ENCODE measurements around the gene RAB3IP.

RAB3IP gene

DNA sequence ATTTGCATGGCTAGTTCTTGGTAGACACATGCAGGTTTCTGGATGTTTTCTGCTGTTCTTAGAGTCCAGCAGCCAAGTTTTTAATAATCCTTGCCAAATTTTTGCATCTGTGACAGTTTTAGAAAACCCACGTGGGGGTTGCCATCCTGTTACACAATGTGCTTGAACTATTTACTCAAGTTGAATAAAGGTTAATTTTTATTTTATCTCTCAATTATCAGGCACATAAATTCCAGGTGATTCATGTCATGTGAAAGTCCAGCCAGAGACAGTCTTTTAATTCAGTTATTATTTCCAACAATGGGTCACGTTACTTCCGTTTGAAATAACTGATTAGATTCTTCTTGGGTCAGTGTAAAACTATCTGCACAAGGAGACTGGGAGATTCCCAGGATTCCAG lies 102.1 kb downstream of the RAB3IP start:
- no peak for TF ChIP-seq EZH2phosphoT487 (IDR thresholded peaks at IDR 0.05; ENCODE audit: borderline replicate concordance, low read length)
- TF ChIP-seq, protein P1, sequence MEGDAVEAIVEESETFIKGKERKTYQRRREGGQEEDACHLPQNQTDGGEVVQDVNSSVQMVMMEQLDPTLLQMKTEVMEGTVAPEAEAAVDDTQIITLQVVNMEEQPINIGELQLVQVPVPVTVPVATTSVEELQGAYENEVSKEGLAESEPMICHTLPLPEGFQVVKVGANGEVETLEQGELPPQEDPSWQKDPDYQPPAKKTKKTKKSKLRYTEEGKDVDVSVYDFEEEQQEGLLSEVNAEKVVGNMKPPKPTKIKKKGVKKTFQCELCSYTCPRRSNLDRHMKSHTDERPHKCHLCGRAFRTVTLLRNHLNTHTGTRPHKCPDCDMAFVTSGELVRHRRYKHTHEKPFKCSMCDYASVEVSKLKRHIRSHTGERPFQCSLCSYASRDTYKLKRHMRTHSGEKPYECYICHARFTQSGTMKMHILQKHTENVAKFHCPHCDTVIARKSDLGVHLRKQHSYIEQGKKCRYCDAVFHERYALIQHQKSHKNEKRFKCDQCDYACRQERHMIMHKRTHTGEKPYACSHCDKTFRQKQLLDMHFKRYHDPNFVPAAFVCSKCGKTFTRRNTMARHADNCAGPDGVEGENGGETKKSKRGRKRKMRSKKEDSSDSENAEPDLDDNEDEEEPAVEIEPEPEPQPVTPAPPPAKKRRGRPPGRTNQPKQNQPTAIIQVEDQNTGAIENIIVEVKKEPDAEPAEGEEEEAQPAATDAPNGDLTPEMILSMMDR (IDR thresholded peaks at IDR 0.05; ENCODE audit: low read depth, low read length, poor library complexity, severe bottlenecking), result no peak
- Histone ChIP-seq H3K9me3 (ENCODE audit: control insufficient read depth, insufficient read depth, low read length) (no peaks in the 10 kb centered on the region), H4K20me1 (ENCODE audit: control insufficient read depth, insufficient read depth, low read depth, low read length) (no peaks in the 10 kb centered on the region), H3K27me3 (ENCODE audit: control insufficient read depth, low read length) (peaks cover 5% of the 10 kb centered on the region; the same call in 1 of the 2 replicates), H3K4me1 (ENCODE audit: control insufficient read depth, low read length) (no peaks in the 10 kb centered on the region), H3K4me3 (ENCODE audit: low read length) (no peak overlapping the region), H3K4me2 (ENCODE audit: low read length) (no peak overlapping the region), H3K9me2 (replicated peaks; ENCODE audit: control insufficient read depth, low read length) (no peaks in the 10 kb centered on the region), H3K36me3 (ENCODE audit: control insufficient read depth, low read length) (no peaks in the 10 kb centered on the region), H3K79me2 (ENCODE audit: control insufficient read depth, low read length) (no peaks in the 10 kb centered on the region), H3K27ac (ENCODE audit: low read depth, low read length) (no peak overlapping the region), H3F3A (ENCODE audit: control insufficient read depth, insufficient read depth) (no peaks in the 10 kb centered on the region)

DNA sequence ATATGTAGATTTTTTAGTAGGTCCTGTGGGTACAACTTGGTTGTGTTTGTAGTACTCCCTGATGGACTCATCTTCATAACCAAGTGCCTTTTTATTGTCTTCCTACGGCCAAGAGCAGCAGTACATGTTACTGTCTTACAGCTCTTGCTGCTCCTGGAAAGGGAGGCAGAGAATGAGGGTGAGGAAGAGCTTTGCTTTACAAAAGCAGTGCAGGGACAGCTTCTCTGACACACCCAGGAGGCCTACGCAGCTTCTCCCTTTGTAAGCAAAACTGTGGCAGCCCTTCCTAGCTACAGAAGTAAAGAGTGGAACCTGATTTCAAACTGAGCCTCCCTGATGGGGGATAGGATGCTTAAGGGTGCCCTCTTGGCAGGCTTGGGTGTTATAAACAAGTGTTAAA lies 104.9 kb downstream of the RAB3IP start:
- Histone ChIP-seq H3K36me3 (ENCODE audit: control insufficient read depth, low read length) (no peaks in the 10 kb centered on the region), H3K4me2 (ENCODE audit: low read length) (no peak overlapping the region), H3K27ac (ENCODE audit: low read depth, low read length) (no peak overlapping the region), H3K4me1 (ENCODE audit: control insufficient read depth, low read length) (no peaks in the 10 kb centered on the region), H3K4me3 (ENCODE audit: low read length) (no peak overlapping the region), H3K79me2 (ENCODE audit: control insufficient read depth, low read length) (no peaks in the 10 kb centered on the region), H3F3A (ENCODE audit: control insufficient read depth, insufficient read depth) (no peaks in the 10 kb centered on the region), H4K20me1 (ENCODE audit: control insufficient read depth, insufficient read depth, low read depth, low read length) (no peaks in the 10 kb centered on the region), H3K9me3 (ENCODE audit: control insufficient read depth, insufficient read depth, low read length) (no peaks in the 10 kb centered on the region), H3K9me2 (replicated peaks; ENCODE audit: control insufficient read depth, low read length) (no peaks in the 10 kb centered on the region), H3K27me3 (ENCODE audit: control insufficient read depth, low read length) (peaks cover 5% of the 10 kb centered on the region; the same call in 1 of the 2 replicates)
- TF ChIP-seq, protein P1 (IDR thresholded peaks at IDR 0.05; ENCODE audit: low read depth, low read length, poor library complexity, severe bottlenecking), result no peak
- TF ChIP-seq EZH2phosphoT487 (IDR thresholded peaks at IDR 0.05; ENCODE audit: borderline replicate concordance, low read length), result no peak

DNA sequence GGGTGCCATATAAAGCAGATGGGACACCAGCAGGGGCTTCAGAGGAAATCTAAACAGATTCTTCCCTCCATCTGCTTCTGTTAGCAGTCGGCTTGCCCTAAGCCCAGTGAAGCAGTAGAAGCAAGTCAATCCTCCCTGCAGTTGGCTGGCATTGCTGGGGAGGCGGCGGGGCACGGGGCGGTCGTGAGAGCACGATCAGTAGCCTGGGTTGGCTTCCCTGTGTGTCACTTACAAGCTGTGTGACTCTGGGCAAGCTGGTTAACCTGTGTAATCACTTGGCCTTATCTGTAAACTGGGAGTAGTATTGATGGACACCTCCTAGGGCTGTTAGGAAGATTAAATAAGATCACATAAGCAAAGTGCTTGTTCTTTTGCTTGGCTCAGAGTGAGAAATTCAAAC lies 105.8 kb downstream of the RAB3IP start:
- H4K20me1 ChIP-seq (ENCODE audit: control insufficient read depth, insufficient read depth, low read depth, low read length), result no peaks in the 10 kb centered on the region
- no peak for TF ChIP-seq EZH2phosphoT487 (IDR thresholded peaks at IDR 0.05; ENCODE audit: borderline replicate concordance, low read length)
- TF ChIP-seq, protein P1 (IDR thresholded peaks at IDR 0.05; ENCODE audit: low read depth, low read length, poor library complexity, severe bottlenecking), result no peak
- H3K4me3 ChIP-seq (ENCODE audit: low read length), result no peak overlapping the region
- no peaks in the 10 kb centered on the region for H3K79me2 ChIP-seq (ENCODE audit: control insufficient read depth, low read length)
- H3K4me1 ChIP-seq (ENCODE audit: control insufficient read depth, low read length), result no peaks in the 10 kb centered on the region
- H3F3A ChIP-seq (ENCODE audit: control insufficient read depth, insufficient read depth), result no peaks in the 10 kb centered on the region
- no peaks in the 10 kb centered on the region for H3K36me3 ChIP-seq (ENCODE audit: control insufficient read depth, low read length)
- no peak overlapping the region for H3K27ac ChIP-seq (ENCODE audit: low read depth, low read length)
- H3K4me2 ChIP-seq (ENCODE audit: low read length), result no peak overlapping the region
- H3K9me2 ChIP-seq (replicated peaks; ENCODE audit: control insufficient read depth, low read length), result no peaks in the 10 kb centered on the region
- no peaks in the 10 kb centered on the region for H3K9me3 ChIP-seq (ENCODE audit: control insufficient read depth, insufficient read depth, low read length)
- peaks cover 5% of the 10 kb centered on the region; the same call in 1 of the 2 replicates for H3K27me3 ChIP-seq (ENCODE audit: control insufficient read depth, low read length)
